Ishikawa (cell line): ENCODE measurements around the gene KIAA0513.

ENCODE experiments used
- CEBPB ChIP-seq: IDR thresholded peaks from 2 replicates; pipeline ENCODE4 v1.6.1; 2012
- CREB1 ChIP-seq: IDR thresholded peaks from 2 replicates; pipeline ENCODE4 v1.6.1; 2012; ENCODE audit warnings: low read depth
- EGR1 ChIP-seq: IDR thresholded peaks from 2 replicates; pipeline ENCODE4 v1.6.1; 2012
- EP300 ChIP-seq: IDR thresholded peaks from 2 replicates; pipeline ENCODE4 v1.6.1; 2012; ENCODE audit warnings: borderline replicate concordance
- FOXM1 ChIP-seq: IDR thresholded peaks from 2 replicates; pipeline ENCODE4 v1.6.1; 2012; ENCODE audit warnings: low read depth, borderline replicate concordance
- NFIC ChIP-seq: IDR thresholded peaks from 2 replicates; pipeline ENCODE4 v1.6.1; 2012
- RAD21 ChIP-seq: IDR thresholded peaks from 2 replicates; pipeline ENCODE4 v1.6.1; 2012; ENCODE audit warnings: low read depth
- TAF1 ChIP-seq: IDR thresholded peaks from 2 replicates; pipeline ENCODE4 v1.6.1; 2012; ENCODE audit warnings: low read depth, mild to moderate bottlenecking
- TCF12 ChIP-seq: IDR thresholded peaks from 2 replicates; pipeline ENCODE4 v1.6.1; 2012; ENCODE audit warnings: low read depth
- TEAD4 ChIP-seq: IDR thresholded peaks from 2 replicates; pipeline ENCODE4 v1.6.1; 2012
- YY1 ChIP-seq: IDR thresholded peaks from 2 replicates; pipeline ENCODE4 v1.6.1; 2012; ENCODE audit warnings: low read depth
- ZBTB7A ChIP-seq: IDR thresholded peaks from 2 replicates; pipeline ENCODE4 v1.6.1; 2012; ENCODE audit warnings: low read depth
- TF ChIP-seq, protein P1 (sequence below): IDR thresholded peaks from 2 replicates; pipeline ENCODE4 v1.6.1; 2012; ENCODE audit warnings: low read depth, mild to moderate bottlenecking
- TF ChIP-seq, protein P2 (sequence below): IDR thresholded peaks from 2 replicates; pipeline ENCODE4 v1.6.1; 2012
- TF ChIP-seq, protein P3 (sequence below): IDR thresholded peaks from 2 replicates; pipeline ENCODE4 v1.6.1; 2012

The KIAA0513 gene

DNA sequence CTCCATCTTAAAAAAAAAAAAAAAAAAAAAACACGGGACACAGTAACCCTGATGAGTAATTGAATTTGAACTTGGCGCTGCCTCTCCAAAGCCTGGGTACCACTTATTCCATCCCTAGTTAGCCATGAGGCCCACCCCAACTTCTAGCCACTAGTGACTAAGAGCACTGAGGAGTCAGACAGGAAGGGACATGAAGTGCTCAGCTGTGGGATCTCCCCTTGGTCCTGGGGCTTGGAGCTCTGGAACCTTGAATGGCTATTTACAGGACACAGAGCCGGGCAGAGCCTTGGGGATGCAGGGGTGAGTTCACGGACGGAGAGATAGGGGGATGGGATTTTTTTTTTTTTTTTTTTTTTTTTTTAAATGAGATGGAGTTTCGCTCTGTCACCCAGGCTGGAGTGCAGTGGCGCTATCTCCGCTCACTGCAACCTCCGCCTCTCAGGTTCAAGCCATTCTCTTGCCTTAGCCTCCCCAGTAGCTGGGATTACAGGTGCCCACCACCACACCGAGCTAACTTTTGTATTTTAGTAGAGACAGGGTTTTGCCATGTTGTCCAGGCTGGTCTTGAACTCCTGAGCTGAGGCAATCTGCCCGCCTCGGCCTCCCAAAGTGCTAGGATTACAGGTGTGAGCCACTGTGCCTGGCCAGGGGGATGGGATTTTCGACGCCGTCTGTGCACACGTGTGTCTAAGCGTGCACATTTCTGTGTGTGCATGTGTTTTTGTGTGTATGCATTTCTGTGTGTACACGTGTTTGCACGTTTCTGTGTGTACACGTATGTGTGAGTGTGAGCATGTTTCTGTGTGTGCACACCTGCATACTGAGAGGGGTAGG is 105.1 kb downstream of the KIAA0513 start:
- TF ChIP-seq TCF12 (no peak), EP300 (no peak), YY1 (no peak), RAD21 (no peak), NFIC (no peak), ZBTB7A (no peak)

DNA sequence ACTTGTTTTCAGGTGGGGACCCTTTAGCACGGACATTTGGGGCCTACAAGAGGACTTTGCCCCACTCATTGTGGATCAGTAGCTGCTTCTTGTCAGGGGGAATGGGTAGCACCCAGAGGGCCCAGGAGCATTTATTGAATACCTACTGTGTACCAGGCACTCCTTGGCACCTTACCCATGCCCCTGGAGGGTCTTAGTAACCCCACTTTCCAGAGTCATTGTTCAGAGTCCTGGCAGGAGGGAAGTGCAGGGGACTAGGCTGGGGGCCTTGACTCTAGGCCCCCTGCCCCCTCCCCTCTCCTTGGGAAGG is 105.7 kb downstream of the KIAA0513 start:
- TF ChIP-seq TCF12 (no peak), EP300 (no peak), EGR1 (no peak), NFIC (no peak), FOXM1 (no peak), RAD21 (no peak), CREB1 (no peak), YY1 (no peak), ZBTB7A (no peak), TEAD4 (no peak), TAF1 (no peak), CEBPB (no peak)
- TF ChIP-seq, protein P1, sequence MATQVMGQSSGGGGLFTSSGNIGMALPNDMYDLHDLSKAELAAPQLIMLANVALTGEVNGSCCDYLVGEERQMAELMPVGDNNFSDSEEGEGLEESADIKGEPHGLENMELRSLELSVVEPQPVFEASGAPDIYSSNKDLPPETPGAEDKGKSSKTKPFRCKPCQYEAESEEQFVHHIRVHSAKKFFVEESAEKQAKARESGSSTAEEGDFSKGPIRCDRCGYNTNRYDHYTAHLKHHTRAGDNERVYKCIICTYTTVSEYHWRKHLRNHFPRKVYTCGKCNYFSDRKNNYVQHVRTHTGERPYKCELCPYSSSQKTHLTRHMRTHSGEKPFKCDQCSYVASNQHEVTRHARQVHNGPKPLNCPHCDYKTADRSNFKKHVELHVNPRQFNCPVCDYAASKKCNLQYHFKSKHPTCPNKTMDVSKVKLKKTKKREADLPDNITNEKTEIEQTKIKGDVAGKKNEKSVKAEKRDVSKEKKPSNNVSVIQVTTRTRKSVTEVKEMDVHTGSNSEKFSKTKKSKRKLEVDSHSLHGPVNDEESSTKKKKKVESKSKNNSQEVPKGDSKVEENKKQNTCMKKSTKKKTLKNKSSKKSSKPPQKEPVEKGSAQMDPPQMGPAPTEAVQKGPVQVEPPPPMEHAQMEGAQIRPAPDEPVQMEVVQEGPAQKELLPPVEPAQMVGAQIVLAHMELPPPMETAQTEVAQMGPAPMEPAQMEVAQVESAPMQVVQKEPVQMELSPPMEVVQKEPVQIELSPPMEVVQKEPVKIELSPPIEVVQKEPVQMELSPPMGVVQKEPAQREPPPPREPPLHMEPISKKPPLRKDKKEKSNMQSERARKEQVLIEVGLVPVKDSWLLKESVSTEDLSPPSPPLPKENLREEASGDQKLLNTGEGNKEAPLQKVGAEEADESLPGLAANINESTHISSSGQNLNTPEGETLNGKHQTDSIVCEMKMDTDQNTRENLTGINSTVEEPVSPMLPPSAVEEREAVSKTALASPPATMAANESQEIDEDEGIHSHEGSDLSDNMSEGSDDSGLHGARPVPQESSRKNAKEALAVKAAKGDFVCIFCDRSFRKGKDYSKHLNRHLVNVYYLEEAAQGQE = no peak
- TF ChIP-seq, protein P2, sequence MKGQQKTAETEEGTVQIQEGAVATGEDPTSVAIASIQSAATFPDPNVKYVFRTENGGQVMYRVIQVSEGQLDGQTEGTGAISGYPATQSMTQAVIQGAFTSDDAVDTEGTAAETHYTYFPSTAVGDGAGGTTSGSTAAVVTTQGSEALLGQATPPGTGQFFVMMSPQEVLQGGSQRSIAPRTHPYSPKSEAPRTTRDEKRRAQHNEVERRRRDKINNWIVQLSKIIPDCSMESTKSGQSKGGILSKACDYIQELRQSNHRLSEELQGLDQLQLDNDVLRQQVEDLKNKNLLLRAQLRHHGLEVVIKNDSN = no peak
- TF ChIP-seq, protein P3, sequence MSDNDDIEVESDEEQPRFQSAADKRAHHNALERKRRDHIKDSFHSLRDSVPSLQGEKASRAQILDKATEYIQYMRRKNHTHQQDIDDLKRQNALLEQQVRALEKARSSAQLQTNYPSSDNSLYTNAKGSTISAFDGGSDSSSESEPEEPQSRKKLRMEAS = no peak

DNA sequence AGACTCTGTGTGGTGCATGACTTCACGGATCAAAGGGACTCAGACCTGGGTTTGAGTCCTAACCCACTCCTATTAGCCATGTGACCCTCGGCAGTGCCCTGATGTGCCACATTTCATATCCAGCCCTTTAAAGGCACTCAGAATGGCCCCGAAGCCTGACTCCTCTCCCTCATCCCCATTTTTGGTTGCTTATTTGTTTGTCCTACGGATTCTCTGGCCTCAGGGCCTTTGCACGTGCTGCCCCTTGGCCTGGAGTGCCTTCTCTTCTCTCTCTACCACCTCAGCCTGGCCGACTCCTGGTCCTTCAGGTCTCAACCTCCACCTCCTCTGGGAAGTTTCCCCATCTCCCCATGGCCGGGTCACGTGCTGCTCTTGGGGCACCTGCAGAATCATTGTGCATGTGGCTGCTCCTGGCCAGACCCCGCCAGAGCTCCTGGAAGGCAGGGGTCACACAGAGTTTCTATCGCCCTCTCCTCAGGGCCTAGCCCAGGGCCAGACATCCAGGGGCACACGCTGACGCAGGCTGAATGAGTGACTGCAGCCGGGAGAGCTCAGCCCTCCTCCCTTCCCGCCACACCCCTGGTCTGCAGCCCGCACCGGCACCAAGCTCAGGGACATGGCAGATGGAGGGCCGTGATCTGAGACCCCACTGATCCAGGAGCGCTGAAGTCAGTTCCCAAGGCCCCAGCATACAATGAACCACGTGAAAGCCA is 106.6 kb downstream of the KIAA0513 start:
- TF ChIP-seq FOXM1 (no peak), EP300 (no peak), TAF1 (no peak), RAD21 (no peak), TEAD4 (no peak), CREB1 (no peak), ZBTB7A (no peak), EGR1 (no peak), NFIC (no peak), CEBPB (no peak), YY1 (no peak), TCF12 (no peak)
- TF ChIP-seq, protein P3 = no peak
- TF ChIP-seq, protein P1 = no peak
- TF ChIP-seq, protein P2 = no peak

DNA sequence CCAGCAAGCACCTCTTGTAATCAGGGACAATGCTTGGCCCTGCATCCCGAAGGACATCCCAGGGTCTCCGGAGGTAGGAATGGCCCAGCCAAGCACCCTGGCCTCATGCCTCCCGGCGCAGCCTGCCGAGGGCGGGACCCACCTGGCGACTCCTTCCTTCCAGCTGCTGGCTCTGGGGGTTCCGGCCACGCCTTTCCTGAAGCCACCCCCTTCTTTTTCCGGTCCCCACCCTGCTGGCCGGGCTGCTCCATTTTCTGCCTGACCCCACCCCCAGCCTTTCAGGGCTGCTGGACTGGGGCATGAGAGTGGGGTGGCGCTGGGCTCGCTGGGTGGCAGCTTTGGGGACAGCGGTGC is 107.2 kb downstream of the KIAA0513 start:
- no peak for TF ChIP-seq ZBTB7A
- no peak for TF ChIP-seq TEAD4
- no peak for TF ChIP-seq NFIC
- no peak for TF ChIP-seq FOXM1
- TF ChIP-seq YY1 = no peak
- no peak for TF ChIP-seq CEBPB
- TF ChIP-seq, protein P3 = no peak
- no peak for TF ChIP-seq CREB1
- no peak for TF ChIP-seq EP300
- no peak for TF ChIP-seq TCF12
- no peak for TF ChIP-seq TAF1
- TF ChIP-seq, protein P2 = no peak
- TF ChIP-seq EGR1 = no peak
- no peak for TF ChIP-seq RAD21
- TF ChIP-seq, protein P1 = no peak
